Transverse colon (tissue), 4 donors: ENCODE data around the gene PPM1F. TPM values are rescaled to one million over a fixed set of nuclear protein-coding genes. Genes with fewer than 3 reads are reported as not detected.

Experiments
- DNase-seq: peaks from one replicate; pipeline ENCODE4 v3.0.0-alpha.2; 2019
- H3K27ac ChIP-seq, 4 donors: fragments of 200-600 bp; sonication (generic); 2 replicates each; pipeline ENCODE4 v1.5.1; 2016 to 2018; ENCODE audit warnings: inconsistent platforms in 4 of 4
- H3K27me3 ChIP-seq: fragments of 200-600 bp; sonication (generic); 2 replicates; pipeline ENCODE4 v1.5.1; 2017; ENCODE audit warnings: inconsistent platforms
- H3K36me3 ChIP-seq, 4 donors: fragments of 200-600 bp; sonication (generic); 2 replicates each; pipeline ENCODE4 v1.5.1; 2017 to 2019; ENCODE audit warnings: inconsistent platforms in 4 of 4
- H3K4me1 ChIP-seq, 4 donors: fragments of 200-600 bp; sonication (generic); 2 replicates each; pipeline ENCODE4 v1.5.1; 2017 to 2020; ENCODE audit warnings: inconsistent platforms in 4 of 4
- H3K4me3 ChIP-seq, 4 donors: fragments of 200-600 bp; sonication (generic); 1 replicate in 1 of 4; 2 replicates in 3 of 4; pipeline versions ENCODE4 v1.5.1 to v1.6.1; 2017 to 2019; ENCODE audit warnings: inconsistent platforms in 4 of 4
- H3K9me3 ChIP-seq, 2 donors: fragments of 200-600 bp; sonication (generic); 2 replicates each; pipeline ENCODE4 v1.5.1; 2017 to 2019; ENCODE audit warnings: inconsistent platforms in 2 of 2
- EP300 ChIP-seq: sonication (generic); formaldehyde crosslinking; IDR thresholded peaks from one replicate; pipeline ENCODE4 v1.6.1; 2017; ENCODE audit warnings: antibody characterized with exemption, low read depth
- POLR2A ChIP-seq: fragments of 450-650 bp; IDR thresholded peaks from one replicate; pipeline ENCODE4 v1.6.1; 2016; ENCODE audit warnings: antibody characterized with exemption, mild to moderate bottlenecking, moderate library complexity
- POLR2AphosphoS5 ChIP-seq, 3 donors: sonication (generic); formaldehyde crosslinking; IDR thresholded peaks; one replicate each; pipeline ENCODE4 v1.6.1; 2016; ENCODE audit warnings: antibody characterized with exemption in 3 of 3
- WGBS, 2 donors: methylation state at CpG; one replicate each; pipeline ENCODE4 v1.1.5; 2018; ENCODE audit warnings: low coverage in 1 of 2; 5-methylcytosine and 5-hydroxymethylcytosine counted together
- in situ Hi-C, 4 donors: fragments of 200-750 bp; cut with MboI; loops; one replicate each; pipeline versions ENCODE4 v1.15.0 to v1.15.1; 2017; ENCODE audit warnings: low sequenced_read_pairs in 3 of 4, low pct_ligation_motif_present in 1 of 4, low pct_unique_long_range_greater_than_20kb in 1 of 4
- intact Hi-C: fragments of 100-400 bp; cut with DNase I; formaldehyde crosslinking; loops from one replicate; pipeline ENCODE4 v1.15.1; 2023; ENCODE audit warnings: low total_unique reads
- total RNA-seq, 4 donors: library from RNA; depleted of rRNA; stranded (reverse); fragments of >200 nt; gene quantifications; one replicate each; pipeline ENCODE4 v1.1.0, GENCODE V29; 2016
- TF ChIP-seq, protein P1 (sequence below), 5 experiments: fragments of 200-600 bp in 3 of 5; fragments of 450-650 bp in 2 of 5; sonication (generic) in 3 of 5; IDR thresholded peaks; 1 replicate in 2 of 5; 2 replicates in 3 of 5; pipeline ENCODE4 v1.5.1; 2016 to 2017; ENCODE audit warnings: antibody characterized with exemption in 5 of 5, inconsistent platforms in 3 of 5, mild to moderate bottlenecking in 2 of 5, moderate library complexity in 1 of 5

Gene PPM1F
- total RNA-seq, 4 donors from 2014 or later = 11.2 to 18.7 (median 14.9) TPM

DNA sequence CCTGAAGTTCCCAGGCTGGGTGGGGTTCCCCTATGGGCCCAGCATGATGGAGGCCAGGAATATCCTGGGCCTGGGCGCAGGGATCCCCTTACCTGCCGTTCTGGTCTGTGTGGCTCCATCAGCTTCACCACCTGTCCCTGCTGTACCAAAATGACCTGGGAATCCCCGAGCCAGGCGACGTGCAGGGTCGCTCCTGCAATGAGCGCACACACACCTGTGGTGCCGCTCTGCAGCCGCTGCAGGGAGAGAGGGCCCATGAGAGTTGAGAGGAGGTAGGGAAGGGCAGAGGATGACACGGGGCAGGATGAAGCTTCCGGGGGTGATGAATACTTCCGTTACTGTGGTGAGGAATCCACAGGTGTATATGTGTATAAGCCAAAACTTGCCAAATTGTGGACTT, 21.6 kb downstream of the PPM1F start:
- Histone ChIP-seq H3K4me1 (peaks cover 0 to 2% (median 0%) of the 10 kb centered on the region in 4 donors), H3K9me3 (no peaks in the 10 kb centered on the region), H3K4me3 (no peak overlapping the region), H3K27ac (no peak overlapping the region), H3K27me3 (no peaks in the 10 kb centered on the region), H3K36me3 (peaks cover 0 to 24% (median 10%) of the 10 kb centered on the region in 4 donors)
- 95 to 100% methylated on average over 1 to 12 of the region's 12 CpGs for WGBS, 2 donors
- in situ Hi-C loops = loop anchor here in 1 of 4 donors (25.0 kb wide), 1 partner anchor 219 kb away; no protein-coding TSS in a partner anchor
- TF ChIP-seq POLR2AphosphoS5 (IDR thresholded peaks at IDR 0.05) (no peak), POLR2A (no peak), EP300 (no peak)
- TF ChIP-seq, protein P1, sequence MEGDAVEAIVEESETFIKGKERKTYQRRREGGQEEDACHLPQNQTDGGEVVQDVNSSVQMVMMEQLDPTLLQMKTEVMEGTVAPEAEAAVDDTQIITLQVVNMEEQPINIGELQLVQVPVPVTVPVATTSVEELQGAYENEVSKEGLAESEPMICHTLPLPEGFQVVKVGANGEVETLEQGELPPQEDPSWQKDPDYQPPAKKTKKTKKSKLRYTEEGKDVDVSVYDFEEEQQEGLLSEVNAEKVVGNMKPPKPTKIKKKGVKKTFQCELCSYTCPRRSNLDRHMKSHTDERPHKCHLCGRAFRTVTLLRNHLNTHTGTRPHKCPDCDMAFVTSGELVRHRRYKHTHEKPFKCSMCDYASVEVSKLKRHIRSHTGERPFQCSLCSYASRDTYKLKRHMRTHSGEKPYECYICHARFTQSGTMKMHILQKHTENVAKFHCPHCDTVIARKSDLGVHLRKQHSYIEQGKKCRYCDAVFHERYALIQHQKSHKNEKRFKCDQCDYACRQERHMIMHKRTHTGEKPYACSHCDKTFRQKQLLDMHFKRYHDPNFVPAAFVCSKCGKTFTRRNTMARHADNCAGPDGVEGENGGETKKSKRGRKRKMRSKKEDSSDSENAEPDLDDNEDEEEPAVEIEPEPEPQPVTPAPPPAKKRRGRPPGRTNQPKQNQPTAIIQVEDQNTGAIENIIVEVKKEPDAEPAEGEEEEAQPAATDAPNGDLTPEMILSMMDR (IDR thresholded peaks at IDR 0.05) = no peak
- intact Hi-C loops = no loop called here
- no peak for DNase-seq

DNA sequence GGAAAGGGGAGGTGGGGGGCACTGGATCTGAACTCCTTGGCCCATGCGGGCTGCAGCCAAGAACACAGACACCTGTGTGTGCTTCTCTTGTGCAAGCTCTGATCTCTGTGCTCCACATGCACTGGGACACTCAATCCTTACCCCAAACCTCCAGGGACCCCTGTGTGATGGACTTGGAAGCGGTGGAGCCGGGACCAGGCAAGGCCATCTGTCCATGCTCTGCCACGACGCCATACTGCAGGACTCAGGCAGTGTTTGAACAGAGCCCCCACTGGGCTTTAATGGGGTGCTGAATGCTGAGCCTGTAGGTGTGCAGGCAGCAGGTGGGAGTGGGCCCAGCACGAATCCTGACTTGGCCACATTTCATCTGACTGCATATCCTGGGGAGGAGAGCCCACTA, 23.4 kb downstream of the PPM1F start:
- peaks cover 0 to 24% (median 10%) of the 10 kb centered on the region in 4 donors for H3K36me3 ChIP-seq
- intact Hi-C loops = no loop called here
- no peaks in the 10 kb centered on the region for H3K27me3 ChIP-seq
- no peak for DNase-seq
- WGBS, 2 donors = 94% methylated on average over 5 of the region's 6 CpGs; no CpG with 5 or more reads in 1 of the 2 donors
- H3K9me3 ChIP-seq = no peaks in the 10 kb centered on the region
- TF ChIP-seq POLR2AphosphoS5 (IDR thresholded peaks at IDR 0.05) = no peak
- TF ChIP-seq, protein P1 (IDR thresholded peaks at IDR 0.05) = no peak
- in situ Hi-C loops = loop anchor here in 1 of 4 donors (25.0 kb wide), 1 partner anchor 217 kb away; no protein-coding TSS in a partner anchor
- no peak overlapping the region for H3K27ac ChIP-seq
- no peak overlapping the region for H3K4me3 ChIP-seq
- no peaks in the 10 kb centered on the region for H3K4me1 ChIP-seq

DNA sequence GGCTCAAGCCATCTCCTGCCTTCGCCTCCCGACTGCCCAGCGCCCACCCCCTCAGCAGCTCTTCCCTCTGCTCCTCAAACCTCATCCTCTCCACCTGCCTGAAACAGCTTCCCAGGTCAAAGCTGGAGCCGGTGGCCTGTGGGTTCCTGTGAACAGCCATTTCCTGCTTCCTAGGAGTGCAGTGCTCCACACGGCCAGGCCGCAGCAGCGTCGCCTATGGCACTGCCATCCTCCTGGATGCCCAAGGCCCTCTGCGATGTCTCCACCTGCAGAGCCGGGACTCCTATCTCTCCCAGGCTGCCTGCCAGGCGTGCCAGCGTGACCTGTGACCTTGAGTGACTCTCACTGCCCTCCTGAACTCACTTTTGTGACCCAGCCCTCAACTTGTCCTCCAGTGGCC, 24.6 kb downstream of the PPM1F start:
- Histone ChIP-seq H3K4me3 (no peak overlapping the region), H3K27ac (no peak overlapping the region), H3K36me3 (peaks cover 0 to 24% (median 7%) of the 10 kb centered on the region in 4 donors), H3K4me1 (no peaks in the 10 kb centered on the region), H3K9me3 (no peaks in the 10 kb centered on the region), H3K27me3 (no peaks in the 10 kb centered on the region)
- intact Hi-C loops (no loop called here), in situ Hi-C loops (loop anchor here in 1 of 4 donors (25.0 kb wide), 1 partner anchor 216 kb away; no protein-coding TSS in a partner anchor)
- TF ChIP-seq, protein P1 (IDR thresholded peaks at IDR 0.05) = no peak
- TF ChIP-seq POLR2A (no peak), EP300 (no peak), POLR2AphosphoS5 (IDR thresholded peaks at IDR 0.05) (no peak)
- no peak for DNase-seq
- WGBS, 2 donors = 89% methylated on average over 12 of the region's 12 CpGs; no CpG with 5 or more reads in 1 of the 2 donors

DNA sequence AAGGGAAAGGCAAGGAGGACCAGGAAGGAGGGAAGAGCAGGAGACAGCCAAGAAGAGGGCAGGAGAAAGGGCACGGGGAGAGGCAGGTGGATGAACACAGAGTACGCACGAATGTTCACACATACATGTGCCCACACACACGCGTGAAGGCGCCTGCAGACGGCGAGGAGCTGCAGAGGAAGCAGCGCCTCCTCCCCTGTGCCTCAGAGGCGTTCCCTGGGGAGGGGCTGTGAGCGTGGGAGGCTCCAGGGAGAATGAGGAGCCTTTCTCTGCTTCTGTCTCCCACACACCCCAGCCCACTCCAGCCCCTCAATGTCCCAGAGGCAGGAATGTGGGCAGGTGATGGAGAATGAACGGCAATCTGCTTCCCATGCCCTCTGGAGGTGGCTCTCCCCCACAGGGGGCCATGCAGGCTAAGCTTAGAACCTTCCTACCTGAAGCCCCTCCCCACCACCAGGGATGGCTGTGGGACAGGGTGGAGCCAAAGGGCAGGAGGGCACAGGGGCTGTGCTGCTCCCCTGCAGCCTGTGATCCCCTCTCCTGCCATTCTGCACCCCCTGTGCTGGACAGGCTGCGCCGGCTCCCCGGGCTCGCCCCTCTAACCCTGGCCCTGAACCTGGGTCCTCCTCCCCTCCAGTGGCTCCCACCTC, 25.3 kb downstream of the PPM1F start:
- Histone ChIP-seq H3K4me3 (no peak overlapping the region), H3K27ac (no peak overlapping the region), H3K27me3 (no peaks in the 10 kb centered on the region), H3K4me1 (no peaks in the 10 kb centered on the region), H3K9me3 (no peaks in the 10 kb centered on the region), H3K36me3 (peaks cover 0 to 18% (median 4%) of the 10 kb centered on the region in 4 donors)
- in situ Hi-C loops (loop anchor here in 1 of 4 donors (25.0 kb wide), 1 partner anchor 215 kb away; no protein-coding TSS in a partner anchor), intact Hi-C loops (no loop called here)
- TF ChIP-seq EP300 (no peak), POLR2A (no peak), POLR2AphosphoS5 (IDR thresholded peaks at IDR 0.05) (no peak)
- TF ChIP-seq, protein P1 (IDR thresholded peaks at IDR 0.05) = no peak
- 86% methylated on average over 16 of the region's 16 CpGs; no CpG with 5 or more reads in 1 of the 2 donors for WGBS, 2 donors
- DNase-seq = no peak
